ENCODE measurements around the gene ZNF830.
A peak's percentile ranks its signal among the peaks of the same experiment; 100 is the strongest.
"Not testable (repeated sequence)": the region's sequence is repeated elsewhere in the genome, so short reads cannot be mapped to it uniquely, and the experiment has no call there.

Gene ZNF830

GRCh38 chr17:34961093-34961911 lies at the start of gene ZNF830, which contains the start of gene CCT6B:
TSS of gene ZNF830 (plus strand) at chr17:34961540. CDS start at chr17:34961567, 27 bp downstream.
TSS of gene CCT6B (minus strand) at chr17:34961460. CDS start at chr17:34961393, 67 bp downstream.
- DNase-seq (ENCODE audit: low spot score), result peak; percentile 93

- DNase-seq (ENCODE audit: low spot score), result no peak
Observed at GRCh38 chr17:34913001-34913400, 48.3 kb upstream of the ZNF830 start.

GRCh38 chr17:34916120-34916519 lies 45.2 kb upstream of the ZNF830 start:
- DNase-seq (ENCODE audit: low spot score), result no peak

GRCh38 chr17:34917381-34917780 lies 44.0 kb upstream of the ZNF830 start:
- DNase-seq (ENCODE audit: low spot score), result no peak

GRCh38 chr17:34920676-34921075 lies 40.7 kb upstream of the ZNF830 start:
- DNase-seq (ENCODE audit: low spot score), result no peak

- no peak for DNase-seq (ENCODE audit: low spot score)
Observed at GRCh38 chr17:34926661-34927060, 34.7 kb upstream of the ZNF830 start.

GRCh38 chr17:34930283-34930682 lies 31.1 kb upstream of the ZNF830 start:
- no peak for DNase-seq (ENCODE audit: low spot score)

- not testable (repeated sequence) for DNase-seq (ENCODE audit: low spot score)
Observed at GRCh38 chr17:34950780-34951179, 10.6 kb upstream of the ZNF830 start.

GRCh38 chr17:34958438-34958837 lies 2.9 kb upstream of the ZNF830 start:
- DNase-seq (ENCODE audit: low spot score), result no peak

GRCh38 chr17:34974179-34974578 lies 12.8 kb downstream of the ZNF830 start:
- DNase-seq (ENCODE audit: low spot score), result peak; percentile 37

- DNase-seq (ENCODE audit: low spot score), result peak; percentile 79
Observed at GRCh38 chr17:34974794-34975785, 13.8 kb downstream of the ZNF830 start.

- DNase-seq (ENCODE audit: low spot score), result no peak
Observed at GRCh38 chr17:34979153-34979552, 17.8 kb downstream of the ZNF830 start.

GRCh38 chr17:34979650-34980352 lies 18.5 kb downstream of the ZNF830 start:
- no peak for DNase-seq (ENCODE audit: low spot score)

- peak; percentile 95 for DNase-seq (ENCODE audit: low spot score)
Observed at GRCh38 chr17:34980353-34980680, 19.0 kb downstream of the ZNF830 start, which contains the start of gene LIG3. TSS of gene LIG3 (plus strand) at chr17:34980512. CDS start at chr17:34983006, 2,494 bp downstream.

GRCh38 chr17:34980681-34981537 lies 19.6 kb downstream of the ZNF830 start:
- peak; percentile 72 for DNase-seq (ENCODE audit: low spot score)

- DNase-seq (ENCODE audit: low spot score), result no peak
Observed at GRCh38 chr17:34981538-34982241, 20.4 kb downstream of the ZNF830 start.

GRCh38 chr17:34987232-34987631 lies 25.9 kb downstream of the ZNF830 start:
- no peak for DNase-seq (ENCODE audit: low spot score)

GRCh38 chr17:34988644-34989043 lies 27.3 kb downstream of the ZNF830 start:
- DNase-seq (ENCODE audit: low spot score), result no peak

- no peak for DNase-seq (ENCODE audit: low spot score)
Observed at GRCh38 chr17:34989473-34989872, 28.1 kb downstream of the ZNF830 start.

- DNase-seq (ENCODE audit: low spot score), result no peak
Observed at GRCh38 chr17:34990921-34991365, 29.6 kb downstream of the ZNF830 start.
